ENCODE results near the gene GHR. TPM values are rescaled to one million over a fixed set of nuclear protein-coding genes. Genes with fewer than 3 reads are reported as not detected.

Gene GHR
- total RNA-seq, 2 donors from 2014 or later = 6.4 to 12.8 TPM

- ATAC-seq (ENCODE audit: insufficient number of reproducible peaks, low FRiP score, low read depth) = no peak
- Histone ChIP-seq H3K27ac (no peak overlapping the region), H3K36me3 (no peaks in the 10 kb centered on the region), H3K27me3 (replicated peaks; ENCODE audit: insufficient read depth) (no peaks in the 10 kb centered on the region), H3K4me1 (ENCODE audit: control insufficient read depth in 1 of 2, low read depth in 2 of 2) (peaks cover 0 to 4% of the 10 kb centered on the region in 2 donors), H3K9me3 (no peaks in the 10 kb centered on the region), H3K4me3 (no peak overlapping the region)
- TF ChIP-seq CTCF (IDR thresholded peaks at IDR 0.05) = no peak
- no peak for DNase-seq (ENCODE audit: low spot score)
These were observed 209.2 kb downstream of the GHR start for GRCh38 chr5:42632354-42632900.

- Histone ChIP-seq H3K4me1 (ENCODE audit: control insufficient read depth in 1 of 2, low read depth in 2 of 2) (peaks cover 0 to 4% of the 10 kb centered on the region in 2 donors), H3K27me3 (replicated peaks; ENCODE audit: insufficient read depth) (no peaks in the 10 kb centered on the region), H3K36me3 (no peaks in the 10 kb centered on the region), H3K9me3 (no peaks in the 10 kb centered on the region), H3K27ac (no peak overlapping the region), H3K4me3 (no peak overlapping the region)
- no peak for TF ChIP-seq CTCF (IDR thresholded peaks at IDR 0.05)
- ATAC-seq (ENCODE audit: insufficient number of reproducible peaks, low FRiP score, low read depth) = no peak
- DNase-seq (ENCODE audit: low spot score) = no peak
These were observed 211.3 kb downstream of the GHR start for GRCh38 chr5:42634575-42634974.

GRCh38 chr5:42636425-42636824, 213.2 kb downstream of the GHR start:
- DNase-seq (ENCODE audit: low spot score) = no peak
- no peak for TF ChIP-seq CTCF (IDR thresholded peaks at IDR 0.05)
- no peaks in the 10 kb centered on the region for H3K9me3 ChIP-seq
- no peak overlapping the region for H3K27ac ChIP-seq
- H3K4me1 ChIP-seq (ENCODE audit: control insufficient read depth in 1 of 2, low read depth in 2 of 2) = peaks cover 0 to 4% of the 10 kb centered on the region in 2 donors
- H3K36me3 ChIP-seq = no peaks in the 10 kb centered on the region
- H3K4me3 ChIP-seq = no peak overlapping the region
- no peaks in the 10 kb centered on the region for H3K27me3 ChIP-seq (replicated peaks; ENCODE audit: insufficient read depth)
- ATAC-seq (ENCODE audit: insufficient number of reproducible peaks, low FRiP score, low read depth) = no peak

GRCh38 chr5:42636946-42637345, 213.7 kb downstream of the GHR start:
- DNase-seq (ENCODE audit: low spot score) (no peak), ATAC-seq (ENCODE audit: insufficient number of reproducible peaks, low FRiP score, low read depth) (no peak)
- Histone ChIP-seq H3K4me1 (ENCODE audit: control insufficient read depth in 1 of 2, low read depth in 2 of 2) (peaks cover 0 to 4% of the 10 kb centered on the region in 2 donors), H3K4me3 (no peak overlapping the region), H3K27me3 (replicated peaks; ENCODE audit: insufficient read depth) (no peaks in the 10 kb centered on the region), H3K36me3 (no peaks in the 10 kb centered on the region), H3K27ac (no peak overlapping the region), H3K9me3 (no peaks in the 10 kb centered on the region)
- TF ChIP-seq CTCF (IDR thresholded peaks at IDR 0.05) = no peak

GRCh38 chr5:42638972-42639371, 215.7 kb downstream of the GHR start:
- TF ChIP-seq CTCF (IDR thresholded peaks at IDR 0.05) = no peak
- no peaks in the 10 kb centered on the region for H3K4me1 ChIP-seq (ENCODE audit: control insufficient read depth in 1 of 2, low read depth in 2 of 2)
- H3K4me3 ChIP-seq = no peak overlapping the region
- ATAC-seq (ENCODE audit: insufficient number of reproducible peaks, low FRiP score, low read depth) = no peak
- DNase-seq (ENCODE audit: low spot score) = no peak
- no peaks in the 10 kb centered on the region for H3K27me3 ChIP-seq (replicated peaks; ENCODE audit: insufficient read depth)
- H3K27ac ChIP-seq = no peak overlapping the region
- no peaks in the 10 kb centered on the region for H3K9me3 ChIP-seq
- no peaks in the 10 kb centered on the region for H3K36me3 ChIP-seq
